HG02623 (cell line): ENCODE data around the gene CACNA1A.
"Not testable (repeated sequence)": the region's sequence is repeated elsewhere in the genome, so short reads cannot be mapped to it uniquely, and the experiment has no call there.

Source experiments
- ATAC-seq: cut with Tn5 transposase; IDR thresholded peaks from one replicate; pipeline ENCODE4 v1.9.1; 2021; ENCODE audit warnings: moderate library complexity; ENCODE audit not compliant: unreplicated experiment

CACNA1A gene

GRCh38 chr19:13427273-13428051, 78.8 kb downstream of the CACNA1A start:
- no peak for ATAC-seq

- not testable (repeated sequence) for ATAC-seq
These were observed 80.4 kb downstream of the CACNA1A start for GRCh38 chr19:13425875-13426274.

- no peak for ATAC-seq
These were observed 81.1 kb downstream of the CACNA1A start for GRCh38 chr19:13425151-13425550.

- ATAC-seq, result no peak
These were observed 85.5 kb downstream of the CACNA1A start for GRCh38 chr19:13420780-13421179.

- ATAC-seq, result no peak
These were observed 89.2 kb downstream of the CACNA1A start for GRCh38 chr19:13417054-13417453.

- no peak for ATAC-seq
These were observed 94.4 kb downstream of the CACNA1A start for GRCh38 chr19:13411899-13412298.

- ATAC-seq, result no peak
These were observed 95.3 kb downstream of the CACNA1A start for GRCh38 chr19:13410946-13411345.

- ATAC-seq, result no peak
These were observed 97.3 kb downstream of the CACNA1A start for GRCh38 chr19:13408889-13409518.

- no peak for ATAC-seq
These were observed 102.0 kb downstream of the CACNA1A start for GRCh38 chr19:13404236-13404635.

GRCh38 chr19:13401388-13401787, 104.9 kb downstream of the CACNA1A start:
- no peak for ATAC-seq

- ATAC-seq, result no peak
These were observed 106.0 kb downstream of the CACNA1A start for GRCh38 chr19:13400296-13400695.

- ATAC-seq, result no peak
These were observed 106.5 kb downstream of the CACNA1A start for GRCh38 chr19:13399746-13400145.

- ATAC-seq, result no peak
These were observed 107.2 kb downstream of the CACNA1A start for GRCh38 chr19:13398780-13399726.

- ATAC-seq, result no peak
These were observed 108.1 kb downstream of the CACNA1A start for GRCh38 chr19:13398182-13398581.

GRCh38 chr19:13396250-13397080, 109.8 kb downstream of the CACNA1A start:
- ATAC-seq, result no peak

- ATAC-seq, result no peak
These were observed 123.7 kb downstream of the CACNA1A start for GRCh38 chr19:13382633-13382938.

- no peak for ATAC-seq
These were observed 124.2 kb downstream of the CACNA1A start for GRCh38 chr19:13381827-13382632.

GRCh38 chr19:13376537-13376936, 129.7 kb downstream of the CACNA1A start:
- no peak for ATAC-seq

GRCh38 chr19:13373599-13373998, 132.7 kb downstream of the CACNA1A start:
- no peak for ATAC-seq

GRCh38 chr19:13370948-13371347, 135.3 kb downstream of the CACNA1A start:
- ATAC-seq, result no peak
